Measurements from ENCODE around the gene GPI.

DNA sequence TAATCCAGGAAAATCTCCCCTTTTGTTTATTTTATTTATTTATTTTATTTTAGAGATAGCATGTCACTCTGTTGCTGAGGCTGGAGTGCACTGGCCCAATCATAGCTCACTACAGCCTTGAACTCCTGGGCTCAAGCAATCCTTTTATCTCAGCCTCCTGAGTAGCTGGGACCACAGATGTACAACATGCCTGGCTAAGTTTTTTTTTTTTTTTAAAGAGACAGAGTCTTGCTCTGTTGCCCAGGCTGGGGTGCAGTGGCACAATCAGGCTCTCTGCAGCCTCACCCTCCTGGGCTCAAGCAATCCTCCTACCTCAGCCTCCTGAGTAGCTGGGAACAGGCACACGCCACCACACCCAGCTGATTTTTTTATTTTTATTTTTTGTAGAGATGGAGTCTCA lies 32.9 kb downstream of the GPI start:
- TF ChIP-seq, protein P1, sequence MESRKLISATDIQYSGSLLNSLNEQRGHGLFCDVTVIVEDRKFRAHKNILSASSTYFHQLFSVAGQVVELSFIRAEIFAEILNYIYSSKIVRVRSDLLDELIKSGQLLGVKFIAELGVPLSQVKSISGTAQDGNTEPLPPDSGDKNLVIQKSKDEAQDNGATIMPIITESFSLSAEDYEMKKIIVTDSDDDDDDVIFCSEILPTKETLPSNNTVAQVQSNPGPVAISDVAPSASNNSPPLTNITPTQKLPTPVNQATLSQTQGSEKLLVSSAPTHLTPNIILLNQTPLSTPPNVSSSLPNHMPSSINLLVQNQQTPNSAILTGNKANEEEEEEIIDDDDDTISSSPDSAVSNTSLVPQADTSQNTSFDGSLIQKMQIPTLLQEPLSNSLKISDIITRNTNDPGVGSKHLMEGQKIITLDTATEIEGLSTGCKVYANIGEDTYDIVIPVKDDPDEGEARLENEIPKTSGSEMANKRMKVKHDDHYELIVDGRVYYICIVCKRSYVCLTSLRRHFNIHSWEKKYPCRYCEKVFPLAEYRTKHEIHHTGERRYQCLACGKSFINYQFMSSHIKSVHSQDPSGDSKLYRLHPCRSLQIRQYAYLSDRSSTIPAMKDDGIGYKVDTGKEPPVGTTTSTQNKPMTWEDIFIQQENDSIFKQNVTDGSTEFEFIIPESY (CRISPR knock-in tag; IDR thresholded peaks at IDR 0.05), result no peak
- TF ChIP-seq EP300 (IDR thresholded peaks at IDR 0.05; ENCODE audit: low read depth in 2 of 2, low read length in 2 of 2) (no peak), EP300 (CRISPR knock-in tag; IDR thresholded peaks at IDR 0.05; ENCODE audit: borderline replicate concordance) (no peak), POLR2A (IDR thresholded peaks at IDR 0.05; ENCODE audit: insufficient read depth in 1 of 2, low read depth in 2 of 2, low read length in 2 of 2) (no peak), TAF1 (CRISPR knock-in tag; IDR thresholded peaks at IDR 0.05) (no peak), ARNTL (CRISPR knock-in tag; IDR thresholded peaks at IDR 0.05) (no peak), CREM (IDR thresholded peaks at IDR 0.05) (no peak), CREM (CRISPR knock-in tag; IDR thresholded peaks at IDR 0.05) (no peak), SOX6 (IDR thresholded peaks at IDR 0.05) (no peak), SOX6 (CRISPR knock-in tag; IDR thresholded peaks at IDR 0.05) (no peak), SRSF4 (IDR thresholded peaks at IDR 0.05; ENCODE audit: low read depth, low read length, poor library complexity, severe bottlenecking) (no peak), ZNF264 (CRISPR knock-in tag; IDR thresholded peaks at IDR 0.05) (no peak)
- TF ChIP-seq, protein P2, sequence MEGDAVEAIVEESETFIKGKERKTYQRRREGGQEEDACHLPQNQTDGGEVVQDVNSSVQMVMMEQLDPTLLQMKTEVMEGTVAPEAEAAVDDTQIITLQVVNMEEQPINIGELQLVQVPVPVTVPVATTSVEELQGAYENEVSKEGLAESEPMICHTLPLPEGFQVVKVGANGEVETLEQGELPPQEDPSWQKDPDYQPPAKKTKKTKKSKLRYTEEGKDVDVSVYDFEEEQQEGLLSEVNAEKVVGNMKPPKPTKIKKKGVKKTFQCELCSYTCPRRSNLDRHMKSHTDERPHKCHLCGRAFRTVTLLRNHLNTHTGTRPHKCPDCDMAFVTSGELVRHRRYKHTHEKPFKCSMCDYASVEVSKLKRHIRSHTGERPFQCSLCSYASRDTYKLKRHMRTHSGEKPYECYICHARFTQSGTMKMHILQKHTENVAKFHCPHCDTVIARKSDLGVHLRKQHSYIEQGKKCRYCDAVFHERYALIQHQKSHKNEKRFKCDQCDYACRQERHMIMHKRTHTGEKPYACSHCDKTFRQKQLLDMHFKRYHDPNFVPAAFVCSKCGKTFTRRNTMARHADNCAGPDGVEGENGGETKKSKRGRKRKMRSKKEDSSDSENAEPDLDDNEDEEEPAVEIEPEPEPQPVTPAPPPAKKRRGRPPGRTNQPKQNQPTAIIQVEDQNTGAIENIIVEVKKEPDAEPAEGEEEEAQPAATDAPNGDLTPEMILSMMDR (CRISPR knock-in tag; IDR thresholded peaks at IDR 0.05), result no peak
- TF ChIP-seq, protein P3, sequence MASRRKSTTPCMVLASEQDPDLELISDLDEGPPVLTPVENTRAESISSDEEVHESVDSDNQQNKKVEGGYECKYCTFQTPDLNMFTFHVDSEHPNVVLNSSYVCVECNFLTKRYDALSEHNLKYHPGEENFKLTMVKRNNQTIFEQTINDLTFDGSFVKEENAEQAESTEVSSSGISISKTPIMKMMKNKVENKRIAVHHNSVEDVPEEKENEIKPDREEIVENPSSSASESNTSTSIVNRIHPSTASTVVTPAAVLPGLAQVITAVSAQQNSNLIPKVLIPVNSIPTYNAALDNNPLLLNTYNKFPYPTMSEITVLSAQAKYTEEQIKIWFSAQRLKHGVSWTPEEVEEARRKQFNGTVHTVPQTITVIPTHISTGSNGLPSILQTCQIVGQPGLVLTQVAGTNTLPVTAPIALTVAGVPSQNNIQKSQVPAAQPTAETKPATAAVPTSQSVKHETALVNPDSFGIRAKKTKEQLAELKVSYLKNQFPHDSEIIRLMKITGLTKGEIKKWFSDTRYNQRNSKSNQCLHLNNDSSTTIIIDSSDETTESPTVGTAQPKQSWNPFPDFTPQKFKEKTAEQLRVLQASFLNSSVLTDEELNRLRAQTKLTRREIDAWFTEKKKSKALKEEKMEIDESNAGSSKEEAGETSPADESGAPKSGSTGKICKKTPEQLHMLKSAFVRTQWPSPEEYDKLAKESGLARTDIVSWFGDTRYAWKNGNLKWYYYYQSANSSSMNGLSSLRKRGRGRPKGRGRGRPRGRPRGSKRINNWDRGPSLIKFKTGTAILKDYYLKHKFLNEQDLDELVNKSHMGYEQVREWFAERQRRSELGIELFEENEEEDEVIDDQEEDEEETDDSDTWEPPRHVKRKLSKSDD (CRISPR knock-in tag; IDR thresholded peaks at IDR 0.05; ENCODE audit: low read depth), result no peak
- TF ChIP-seq, protein P4, sequence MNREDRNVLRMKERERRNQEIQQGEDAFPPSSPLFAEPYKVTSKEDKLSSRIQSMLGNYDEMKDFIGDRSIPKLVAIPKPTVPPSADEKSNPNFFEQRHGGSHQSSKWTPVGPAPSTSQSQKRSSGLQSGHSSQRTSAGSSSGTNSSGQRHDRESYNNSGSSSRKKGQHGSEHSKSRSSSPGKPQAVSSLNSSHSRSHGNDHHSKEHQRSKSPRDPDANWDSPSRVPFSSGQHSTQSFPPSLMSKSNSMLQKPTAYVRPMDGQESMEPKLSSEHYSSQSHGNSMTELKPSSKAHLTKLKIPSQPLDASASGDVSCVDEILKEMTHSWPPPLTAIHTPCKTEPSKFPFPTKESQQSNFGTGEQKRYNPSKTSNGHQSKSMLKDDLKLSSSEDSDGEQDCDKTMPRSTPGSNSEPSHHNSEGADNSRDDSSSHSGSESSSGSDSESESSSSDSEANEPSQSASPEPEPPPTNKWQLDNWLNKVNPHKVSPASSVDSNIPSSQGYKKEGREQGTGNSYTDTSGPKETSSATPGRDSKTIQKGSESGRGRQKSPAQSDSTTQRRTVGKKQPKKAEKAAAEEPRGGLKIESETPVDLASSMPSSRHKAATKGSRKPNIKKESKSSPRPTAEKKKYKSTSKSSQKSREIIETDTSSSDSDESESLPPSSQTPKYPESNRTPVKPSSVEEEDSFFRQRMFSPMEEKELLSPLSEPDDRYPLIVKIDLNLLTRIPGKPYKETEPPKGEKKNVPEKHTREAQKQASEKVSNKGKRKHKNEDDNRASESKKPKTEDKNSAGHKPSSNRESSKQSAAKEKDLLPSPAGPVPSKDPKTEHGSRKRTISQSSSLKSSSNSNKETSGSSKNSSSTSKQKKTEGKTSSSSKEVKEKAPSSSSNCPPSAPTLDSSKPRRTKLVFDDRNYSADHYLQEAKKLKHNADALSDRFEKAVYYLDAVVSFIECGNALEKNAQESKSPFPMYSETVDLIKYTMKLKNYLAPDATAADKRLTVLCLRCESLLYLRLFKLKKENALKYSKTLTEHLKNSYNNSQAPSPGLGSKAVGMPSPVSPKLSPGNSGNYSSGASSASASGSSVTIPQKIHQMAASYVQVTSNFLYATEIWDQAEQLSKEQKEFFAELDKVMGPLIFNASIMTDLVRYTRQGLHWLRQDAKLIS (CRISPR knock-in tag; IDR thresholded peaks at IDR 0.05), result no peak
